Measurements from ENCODE around the gene VRK1. TPM values are rescaled to one million over a fixed set of nuclear protein-coding genes. Genes with fewer than 3 reads are reported as not detected.

The VRK1 gene
- polyA plus RNA-seq, 1 of the 3 experiments (the other 2 are of a cell fraction), result 9.1 TPM

DNA sequence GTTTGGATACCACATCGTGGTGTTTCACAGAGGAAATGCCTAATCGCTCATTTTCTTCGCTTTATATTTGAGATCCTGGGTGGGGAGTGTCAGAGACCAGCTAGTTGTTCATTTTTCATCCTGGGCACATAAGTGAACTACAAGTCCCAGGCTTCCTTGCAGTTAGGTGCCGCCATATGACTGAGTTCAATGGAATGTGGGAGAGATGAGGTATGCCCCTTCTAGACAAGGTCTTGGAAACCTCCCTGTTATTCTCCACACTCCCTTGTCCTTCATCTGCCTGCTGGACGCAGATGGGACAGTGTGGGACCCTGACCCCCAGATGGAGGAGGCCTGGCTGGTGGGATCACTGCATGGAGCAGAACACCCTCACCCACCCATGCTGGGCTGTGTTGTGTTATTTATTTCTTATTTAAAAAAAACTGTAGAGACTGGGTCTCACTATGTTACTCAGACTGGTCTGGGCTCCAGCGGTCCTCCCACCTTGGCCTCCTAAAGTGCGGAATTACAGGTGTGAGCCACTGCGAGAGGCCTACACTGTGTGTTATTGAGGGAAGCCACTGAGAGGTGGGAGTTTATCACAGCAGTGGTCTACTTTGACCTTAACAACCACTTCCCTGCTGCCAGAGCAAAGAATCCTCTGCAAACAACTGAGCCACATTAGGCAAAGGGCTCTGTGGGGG is 42.9 kb upstream of the VRK1 start:
- 74% methylated on average over 8 of the region's 8 CpGs for WGBS (ENCODE audit: low lambda C conversion rate)
- Histone ChIP-seq H3K36me3 (replicated peaks in 1 of 2; ENCODE audit: control insufficient read depth in 1 of 2, insufficient read depth in 2 of 2, low read length in 1 of 2) (no peaks in the 10 kb centered on the region), H3K9ac (no peak overlapping the region), H3K79me2 (ENCODE audit: insufficient read depth) (no peaks in the 10 kb centered on the region), H2AFZ (ENCODE audit: low read depth) (no peak overlapping the region), H3K4me1 (ENCODE audit: control insufficient read depth in 1 of 2, insufficient read depth in 2 of 2, low read depth in 1 of 2, low read length in 1 of 2) (peaks cover 0 to 12% of the 10 kb centered on the region in 2 experiments; a peak in 1 of 4 replicates), H3K4me3 (ENCODE audit: low read depth in 2 of 2, low read length in 1 of 2) (no peak overlapping the region), H3F3A (replicated peaks; ENCODE audit: insufficient read depth) (no peaks in the 10 kb centered on the region), H3K27me3 (ENCODE audit: insufficient read depth) (no peaks in the 10 kb centered on the region; the same call in 1 of the 2 replicates), H3K9me3 (no peaks in the 10 kb centered on the region), H3K4me2 (no peak overlapping the region), H4K20me1 (ENCODE audit: insufficient read depth) (no peaks in the 10 kb centered on the region), H3K27ac (ENCODE audit: low read depth in 2 of 2, low read length in 1 of 2) (no peak overlapping the region), H3K9me2 (no peaks in the 10 kb centered on the region)
- CTCF ChIA-PET, result interaction anchor here (0.9 to 1.3 kb wide), 2 partner anchors 13 to 18 kb away, joined by 3 read pairs; no protein-coding TSS in a partner anchor
- no peak for DNase-seq
- POLR2A ChIA-PET, result no interaction called here
- TF ChIP-seq, protein P1, sequence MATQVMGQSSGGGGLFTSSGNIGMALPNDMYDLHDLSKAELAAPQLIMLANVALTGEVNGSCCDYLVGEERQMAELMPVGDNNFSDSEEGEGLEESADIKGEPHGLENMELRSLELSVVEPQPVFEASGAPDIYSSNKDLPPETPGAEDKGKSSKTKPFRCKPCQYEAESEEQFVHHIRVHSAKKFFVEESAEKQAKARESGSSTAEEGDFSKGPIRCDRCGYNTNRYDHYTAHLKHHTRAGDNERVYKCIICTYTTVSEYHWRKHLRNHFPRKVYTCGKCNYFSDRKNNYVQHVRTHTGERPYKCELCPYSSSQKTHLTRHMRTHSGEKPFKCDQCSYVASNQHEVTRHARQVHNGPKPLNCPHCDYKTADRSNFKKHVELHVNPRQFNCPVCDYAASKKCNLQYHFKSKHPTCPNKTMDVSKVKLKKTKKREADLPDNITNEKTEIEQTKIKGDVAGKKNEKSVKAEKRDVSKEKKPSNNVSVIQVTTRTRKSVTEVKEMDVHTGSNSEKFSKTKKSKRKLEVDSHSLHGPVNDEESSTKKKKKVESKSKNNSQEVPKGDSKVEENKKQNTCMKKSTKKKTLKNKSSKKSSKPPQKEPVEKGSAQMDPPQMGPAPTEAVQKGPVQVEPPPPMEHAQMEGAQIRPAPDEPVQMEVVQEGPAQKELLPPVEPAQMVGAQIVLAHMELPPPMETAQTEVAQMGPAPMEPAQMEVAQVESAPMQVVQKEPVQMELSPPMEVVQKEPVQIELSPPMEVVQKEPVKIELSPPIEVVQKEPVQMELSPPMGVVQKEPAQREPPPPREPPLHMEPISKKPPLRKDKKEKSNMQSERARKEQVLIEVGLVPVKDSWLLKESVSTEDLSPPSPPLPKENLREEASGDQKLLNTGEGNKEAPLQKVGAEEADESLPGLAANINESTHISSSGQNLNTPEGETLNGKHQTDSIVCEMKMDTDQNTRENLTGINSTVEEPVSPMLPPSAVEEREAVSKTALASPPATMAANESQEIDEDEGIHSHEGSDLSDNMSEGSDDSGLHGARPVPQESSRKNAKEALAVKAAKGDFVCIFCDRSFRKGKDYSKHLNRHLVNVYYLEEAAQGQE (IDR thresholded peaks at IDR 0.05; ENCODE audit: low read depth, low read length), result no peak
- TF ChIP-seq, protein P2, sequence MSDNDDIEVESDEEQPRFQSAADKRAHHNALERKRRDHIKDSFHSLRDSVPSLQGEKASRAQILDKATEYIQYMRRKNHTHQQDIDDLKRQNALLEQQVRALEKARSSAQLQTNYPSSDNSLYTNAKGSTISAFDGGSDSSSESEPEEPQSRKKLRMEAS (IDR thresholded peaks at IDR 0.05; ENCODE audit: low read depth), result no peak
- no peak for TF ChIP-seq GATA2 (CRISPR knock-in tag; IDR thresholded peaks at IDR 0.05)
- TF ChIP-seq RXRA (IDR thresholded peaks at IDR 0.05; ENCODE audit: borderline replicate concordance, low read depth), result no peak
- no peak for TF ChIP-seq EP300 (IDR thresholded peaks at IDR 0.05; ENCODE audit: borderline replicate concordance in 1 of 2, low read depth in 1 of 2, low read length in 1 of 2)
- TF ChIP-seq, protein P3, sequence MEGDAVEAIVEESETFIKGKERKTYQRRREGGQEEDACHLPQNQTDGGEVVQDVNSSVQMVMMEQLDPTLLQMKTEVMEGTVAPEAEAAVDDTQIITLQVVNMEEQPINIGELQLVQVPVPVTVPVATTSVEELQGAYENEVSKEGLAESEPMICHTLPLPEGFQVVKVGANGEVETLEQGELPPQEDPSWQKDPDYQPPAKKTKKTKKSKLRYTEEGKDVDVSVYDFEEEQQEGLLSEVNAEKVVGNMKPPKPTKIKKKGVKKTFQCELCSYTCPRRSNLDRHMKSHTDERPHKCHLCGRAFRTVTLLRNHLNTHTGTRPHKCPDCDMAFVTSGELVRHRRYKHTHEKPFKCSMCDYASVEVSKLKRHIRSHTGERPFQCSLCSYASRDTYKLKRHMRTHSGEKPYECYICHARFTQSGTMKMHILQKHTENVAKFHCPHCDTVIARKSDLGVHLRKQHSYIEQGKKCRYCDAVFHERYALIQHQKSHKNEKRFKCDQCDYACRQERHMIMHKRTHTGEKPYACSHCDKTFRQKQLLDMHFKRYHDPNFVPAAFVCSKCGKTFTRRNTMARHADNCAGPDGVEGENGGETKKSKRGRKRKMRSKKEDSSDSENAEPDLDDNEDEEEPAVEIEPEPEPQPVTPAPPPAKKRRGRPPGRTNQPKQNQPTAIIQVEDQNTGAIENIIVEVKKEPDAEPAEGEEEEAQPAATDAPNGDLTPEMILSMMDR (IDR thresholded peaks at IDR 0.05), result no peak
- no peak for TF ChIP-seq SIN3A (IDR thresholded peaks at IDR 0.05; ENCODE audit: borderline replicate concordance, low read depth, low read length)
- TF ChIP-seq TCF12 (IDR thresholded peaks at IDR 0.05), result no peak
- TF ChIP-seq FOXJ3 (CRISPR knock-in tag; IDR thresholded peaks at IDR 0.05), result no peak
- no peak for TF ChIP-seq NRF1 (IDR thresholded peaks at IDR 0.05; ENCODE audit: low read depth, low read length)
- no peak for TF ChIP-seq GABPA (IDR thresholded peaks at IDR 0.05; ENCODE audit: low read depth)
- TF ChIP-seq YY1 (IDR thresholded peaks at IDR 0.05; ENCODE audit: low read depth), result no peak
- TF ChIP-seq, protein P4, sequence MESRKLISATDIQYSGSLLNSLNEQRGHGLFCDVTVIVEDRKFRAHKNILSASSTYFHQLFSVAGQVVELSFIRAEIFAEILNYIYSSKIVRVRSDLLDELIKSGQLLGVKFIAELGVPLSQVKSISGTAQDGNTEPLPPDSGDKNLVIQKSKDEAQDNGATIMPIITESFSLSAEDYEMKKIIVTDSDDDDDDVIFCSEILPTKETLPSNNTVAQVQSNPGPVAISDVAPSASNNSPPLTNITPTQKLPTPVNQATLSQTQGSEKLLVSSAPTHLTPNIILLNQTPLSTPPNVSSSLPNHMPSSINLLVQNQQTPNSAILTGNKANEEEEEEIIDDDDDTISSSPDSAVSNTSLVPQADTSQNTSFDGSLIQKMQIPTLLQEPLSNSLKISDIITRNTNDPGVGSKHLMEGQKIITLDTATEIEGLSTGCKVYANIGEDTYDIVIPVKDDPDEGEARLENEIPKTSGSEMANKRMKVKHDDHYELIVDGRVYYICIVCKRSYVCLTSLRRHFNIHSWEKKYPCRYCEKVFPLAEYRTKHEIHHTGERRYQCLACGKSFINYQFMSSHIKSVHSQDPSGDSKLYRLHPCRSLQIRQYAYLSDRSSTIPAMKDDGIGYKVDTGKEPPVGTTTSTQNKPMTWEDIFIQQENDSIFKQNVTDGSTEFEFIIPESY (IDR thresholded peaks at IDR 0.05; ENCODE audit: borderline replicate concordance, low read depth), result no peak
- TF ChIP-seq RFX5 (IDR thresholded peaks at IDR 0.05; ENCODE audit: low read length), result no peak
- TF ChIP-seq, protein P5, sequence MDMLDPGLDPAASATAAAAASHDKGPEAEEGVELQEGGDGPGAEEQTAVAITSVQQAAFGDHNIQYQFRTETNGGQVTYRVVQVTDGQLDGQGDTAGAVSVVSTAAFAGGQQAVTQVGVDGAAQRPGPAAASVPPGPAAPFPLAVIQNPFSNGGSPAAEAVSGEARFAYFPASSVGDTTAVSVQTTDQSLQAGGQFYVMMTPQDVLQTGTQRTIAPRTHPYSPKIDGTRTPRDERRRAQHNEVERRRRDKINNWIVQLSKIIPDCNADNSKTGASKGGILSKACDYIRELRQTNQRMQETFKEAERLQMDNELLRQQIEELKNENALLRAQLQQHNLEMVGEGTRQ (IDR thresholded peaks at IDR 0.05; ENCODE audit: borderline replicate concordance, low read depth, low read length), result no peak
- TF ChIP-seq, protein P6, sequence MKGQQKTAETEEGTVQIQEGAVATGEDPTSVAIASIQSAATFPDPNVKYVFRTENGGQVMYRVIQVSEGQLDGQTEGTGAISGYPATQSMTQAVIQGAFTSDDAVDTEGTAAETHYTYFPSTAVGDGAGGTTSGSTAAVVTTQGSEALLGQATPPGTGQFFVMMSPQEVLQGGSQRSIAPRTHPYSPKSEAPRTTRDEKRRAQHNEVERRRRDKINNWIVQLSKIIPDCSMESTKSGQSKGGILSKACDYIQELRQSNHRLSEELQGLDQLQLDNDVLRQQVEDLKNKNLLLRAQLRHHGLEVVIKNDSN (IDR thresholded peaks at IDR 0.05; ENCODE audit: borderline replicate concordance, low read depth), result no peak

Data from SK-N-SH (cell line).